CD4-positive, alpha-beta memory T cell (primary cell): ENCODE data around the gene SULT1A2. TPM values are rescaled to one million over a fixed set of nuclear protein-coding genes. Genes with fewer than 3 reads are reported as not detected.
A peak's percentile ranks its signal among the peaks of the same experiment; 100 is the strongest.

Experiments
- CTCF ChIA-PET: fragments of 350-600 bp; sonication (Branson Sonifier 250); formaldehyde crosslinking; loops from one replicate; lab custom pipeline; 2021; ENCODE audit warnings: inconsistent platforms; ENCODE audit not compliant: partially characterized antibody; lab: Charles Lee
- POLR2A ChIA-PET: fragments of 350-600 bp; sonication (Branson Sonifier 250); formaldehyde crosslinking; loops from one replicate; lab custom pipeline; 2021; ENCODE audit not compliant: partially characterized antibody; lab: Charles Lee
- DNase-seq, 5 donors: peaks; one replicate each; pipeline versions ENCODE4 v3.0.0 to v3.0.0-alpha.2; 2020 to 2022; ENCODE audit warnings: mixed read lengths in 1 of 5
- H3K27ac ChIP-seq: one replicate; pipeline ENCODE4 v1.7.0; 2013; ENCODE audit warnings: low read depth, low read length
- H3K27me3 ChIP-seq: 2 replicates; pipeline ENCODE4 v1.7.0; 2013; ENCODE audit warnings: mild to moderate bottlenecking, low read length, moderate library complexity; ENCODE audit not compliant: insufficient read depth
- H3K36me3 ChIP-seq: 2 replicates; pipeline ENCODE4 v1.7.0; 2013; ENCODE audit warnings: mild to moderate bottlenecking, low read length, moderate library complexity; ENCODE audit not compliant: insufficient read depth
- H3K4me1 ChIP-seq: 2 replicates; pipeline ENCODE4 v1.7.0; 2013; ENCODE audit warnings: mild to moderate bottlenecking, low read length, moderate library complexity; ENCODE audit not compliant: insufficient read depth
- H3K4me3 ChIP-seq, 2 donors: one replicate each; pipeline ENCODE4 v1.7.0; 2013; ENCODE audit warnings: low read length in 2 of 2, mild to moderate bottlenecking in 1 of 2
- H3K9me3 ChIP-seq, 2 donors: one replicate each; pipeline ENCODE4 v1.7.0; 2013; ENCODE audit warnings: low read length in 2 of 2, control low read depth in 1 of 2; ENCODE audit not compliant: control insufficient read depth in 1 of 2
- H3K27ac Mint-ChIP-seq, 7 donors: one replicate each; pipeline ENCODE4 v1.8.0; 2020 to 2021; ENCODE audit warnings: mixed read lengths in 7 of 7, mild to moderate bottlenecking in 6 of 7, inconsistent platforms in 3 of 7, moderate library complexity in 3 of 7
- H3K27me3 Mint-ChIP-seq, 2 donors: one replicate each; pipeline ENCODE4 v1.8.0; 2020 to 2021; ENCODE audit warnings: mixed read lengths in 2 of 2
- H3K36me3 Mint-ChIP-seq, 2 donors: one replicate each; pipeline ENCODE4 v1.8.0; 2020 to 2021; ENCODE audit warnings: mixed read lengths in 2 of 2, inconsistent platforms in 1 of 2, mild to moderate bottlenecking in 1 of 2
- H3K4me1 Mint-ChIP-seq, 4 donors: one replicate each; pipeline ENCODE4 v1.8.0; 2020 to 2021; ENCODE audit warnings: mixed read lengths in 4 of 4, mild to moderate bottlenecking in 1 of 4
- H3K4me3 Mint-ChIP-seq, 8 donors: one replicate each; pipeline ENCODE4 v1.8.0; 2020 to 2021; ENCODE audit warnings: mixed read lengths in 8 of 8, mild to moderate bottlenecking in 7 of 8, moderate library complexity in 6 of 8, inconsistent platforms in 3 of 8
- H3K9me3 Mint-ChIP-seq, 8 donors: one replicate each; pipeline ENCODE4 v1.8.0; 2020 to 2021; ENCODE audit warnings: mixed read lengths in 8 of 8, mild to moderate bottlenecking in 5 of 8, inconsistent platforms in 3 of 8, moderate library complexity in 1 of 8
- intact Hi-C: fragments of 100-400 bp; cut with micrococcal nuclease; formaldehyde crosslinking; loops from one replicate; pipeline ENCODE4 v1.15.1; 2023
- polyA plus RNA-seq, 2 donors: library from polyadenylated mRNA; unstranded; fragments of 300-500 nt; fragmentation: Illumina TruSeq; gene quantifications; one replicate each; pipeline ENCODE4 v1.2.3, GENCODE V29; 2021
- total RNA-seq, 2 experiments: library from RNA; stranded (reverse); gene quantifications; one replicate each; pipeline ENCODE4 v1.2.3, GENCODE V29; 2021

Gene SULT1A2
- total and polyA plus RNA-seq, 4 experiments from 2014 or later: 0.18 to 0.49 (median 0.22) TPM

DNA sequence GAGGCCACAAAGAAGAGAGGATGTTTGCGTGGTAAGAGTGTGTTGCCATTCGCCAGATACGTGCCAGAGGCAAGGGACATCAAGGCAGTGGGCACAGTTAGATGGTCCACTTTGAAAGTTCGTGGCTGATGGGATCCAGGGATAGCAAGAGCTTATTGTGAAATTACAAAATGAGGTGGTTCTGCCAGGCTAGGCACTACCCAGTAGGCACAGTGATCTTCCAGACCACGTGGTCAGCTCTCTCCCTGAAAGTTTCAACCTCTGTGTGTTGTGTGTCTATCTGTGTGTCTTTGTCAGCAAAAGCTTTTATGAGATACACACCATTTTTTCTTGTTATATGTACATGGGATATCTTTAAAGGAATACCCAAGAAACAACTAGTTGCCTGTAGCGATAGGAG, 33.6 kb downstream of the SULT1A2 start:
- H3K9me3 ChIP-seq: peaks cover 0 to 3% of the 10 kb centered on the region in 2 donors
- no peaks in the 10 kb centered on the region for H3K27me3 ChIP-seq
- Mint-ChIP-seq H3K4me1 (peaks cover 19 to 44% (median 26%) of the 10 kb centered on the region in 4 donors), H3K9me3 (peaks cover 0 to 9% (median 4%) of the 10 kb centered on the region in 8 donors), H3K36me3 (peaks cover 39 to 48% of the 10 kb centered on the region in 2 donors), H3K27ac (peak overlapping the region in 2 of 7 donors; percentile 68 to 85), H3K4me3 (no peak overlapping the region), H3K27me3 (no peaks in the 10 kb centered on the region)
- ChIA-PET CTCF (no interaction called here), POLR2A (no interaction called here)
- no peaks in the 10 kb centered on the region for H3K4me1 ChIP-seq
- intact Hi-C loops: loop anchor here (5.0 kb wide), 1 partner anchor 41 kb away; no protein-coding TSS in a partner anchor
- no peak for DNase-seq
- peaks cover 11% of the 10 kb centered on the region for H3K36me3 ChIP-seq
- H3K4me3 ChIP-seq: no peak overlapping the region
- H3K27ac ChIP-seq: no peak overlapping the region

DNA sequence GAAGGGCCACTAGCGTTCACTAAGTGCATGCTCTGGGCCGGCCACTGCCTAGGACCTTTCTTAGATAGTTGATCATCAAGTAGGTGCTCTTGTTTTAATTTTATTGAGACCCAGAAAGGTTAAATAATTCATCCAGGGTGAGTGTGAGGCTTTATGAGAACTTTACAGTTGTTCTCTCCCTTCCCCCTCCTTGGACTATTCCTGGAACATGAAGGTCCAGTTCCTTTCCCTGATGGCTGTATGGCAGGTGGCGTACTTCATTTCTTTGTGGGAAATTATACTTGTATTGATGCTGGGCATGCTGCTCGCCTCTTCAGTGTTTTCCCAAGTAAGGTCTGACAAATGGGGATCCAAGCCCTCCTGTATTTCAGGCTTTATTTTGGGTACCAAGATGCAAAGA, 34.7 kb downstream of the SULT1A2 start:
- H3K4me1 ChIP-seq: no peaks in the 10 kb centered on the region
- H3K27ac ChIP-seq: no peak overlapping the region
- CTCF ChIA-PET: no interaction called here
- peaks cover 0 to under 1% of the 10 kb centered on the region in 2 donors for H3K9me3 ChIP-seq
- H3K4me1 Mint-ChIP-seq: peaks cover 16 to 44% (median 25%) of the 10 kb centered on the region in 4 donors
- H3K27ac Mint-ChIP-seq: no peak overlapping the region
- no peaks in the 10 kb centered on the region for H3K27me3 ChIP-seq
- POLR2A ChIA-PET: no interaction called here
- peaks cover 0 to 7% (median 2%) of the 10 kb centered on the region in 8 donors for H3K9me3 Mint-ChIP-seq
- no peak overlapping the region for H3K4me3 ChIP-seq
- no peaks in the 10 kb centered on the region for H3K27me3 Mint-ChIP-seq
- H3K4me3 Mint-ChIP-seq: no peak overlapping the region
- peaks cover 16% of the 10 kb centered on the region for H3K36me3 ChIP-seq
- H3K36me3 Mint-ChIP-seq: peaks cover 40 to 47% of the 10 kb centered on the region in 2 donors
- DNase-seq: no peak
- intact Hi-C loops: loop anchor here (5.0 kb wide), 1 partner anchor 40 kb away; no protein-coding TSS in a partner anchor

DNA sequence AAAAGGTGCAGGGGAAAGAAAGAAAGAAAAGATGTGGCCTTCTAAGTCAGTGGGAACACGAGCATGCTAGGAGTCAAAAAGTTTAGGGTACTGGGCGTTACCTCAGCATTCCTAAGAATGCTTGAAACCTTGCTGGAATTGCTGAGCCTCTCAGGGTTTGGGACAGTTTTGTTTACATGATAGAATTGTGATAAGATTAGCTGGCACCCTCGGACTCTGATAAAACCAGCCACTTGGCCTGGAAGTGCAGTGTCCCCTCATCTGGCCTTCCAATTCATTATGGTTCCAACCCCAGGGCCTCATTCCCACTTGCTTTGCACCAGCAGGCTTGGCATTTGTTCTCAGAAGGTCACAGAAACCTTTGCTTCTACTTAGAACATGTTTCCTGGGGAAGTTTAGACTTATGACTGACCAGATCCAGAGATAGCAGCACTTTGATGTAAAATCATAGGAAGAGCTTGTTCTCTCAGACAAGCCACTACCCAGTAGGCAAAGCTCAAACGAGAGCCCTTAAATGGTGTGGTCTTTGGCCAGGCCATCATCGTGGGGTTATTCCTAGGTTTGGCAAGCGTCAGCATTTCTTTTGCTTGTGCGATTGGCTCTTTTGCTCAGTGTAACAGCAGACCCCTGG, 35.2 kb downstream of the SULT1A2 start:
- Histone ChIP-seq H3K4me1 (peaks cover 5% of the 10 kb centered on the region), H3K9me3 (no peaks in the 10 kb centered on the region), H3K36me3 (peaks cover 21% of the 10 kb centered on the region), H3K4me3 (no peak overlapping the region), H3K27ac (no peak overlapping the region), H3K27me3 (no peaks in the 10 kb centered on the region)
- peaks cover 18 to 49% (median 26%) of the 10 kb centered on the region in 4 donors for H3K4me1 Mint-ChIP-seq
- H3K27me3 Mint-ChIP-seq: no peaks in the 10 kb centered on the region
- peaks cover 0 to 7% (median 2%) of the 10 kb centered on the region in 8 donors for H3K9me3 Mint-ChIP-seq
- peak overlapping the region in 3 of 7 donors; percentile 17 to 53 (median 22) for H3K27ac Mint-ChIP-seq
- intact Hi-C loops: loop anchor here (5.0 kb wide), 1 partner anchor 39 kb away; no protein-coding TSS in a partner anchor
- ChIA-PET CTCF (no interaction called here), POLR2A (no interaction called here)
- H3K4me3 Mint-ChIP-seq: no peak overlapping the region
- H3K36me3 Mint-ChIP-seq: peaks cover 43 to 49% of the 10 kb centered on the region in 2 donors
- DNase-seq: no peak

DNA sequence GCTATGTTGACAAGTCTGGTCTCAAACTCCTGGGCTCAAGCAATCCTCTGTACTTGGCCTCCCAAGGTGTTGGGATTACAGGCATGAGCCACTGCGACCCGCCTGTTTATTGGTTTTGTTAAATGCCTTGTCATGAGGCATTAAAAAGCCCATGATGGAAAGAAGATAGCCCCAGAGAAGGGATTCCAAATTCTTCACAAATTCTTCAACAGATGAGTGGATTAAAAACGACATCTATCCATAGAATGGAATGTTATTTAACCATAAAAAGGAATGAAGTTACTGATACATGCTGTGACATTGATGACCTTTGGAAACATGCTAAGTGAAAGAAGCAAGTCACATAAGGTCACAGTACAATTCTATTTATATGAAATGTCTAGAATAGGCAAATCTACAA, 38.4 kb downstream of the SULT1A2 start:
- no peak for DNase-seq
- Histone ChIP-seq H3K27me3 (no peaks in the 10 kb centered on the region), H3K4me1 (peaks cover 23% of the 10 kb centered on the region), H3K9me3 (no peaks in the 10 kb centered on the region), H3K36me3 (peaks cover 20% of the 10 kb centered on the region), H3K4me3 (no peak overlapping the region), H3K27ac (no peak overlapping the region)
- Mint-ChIP-seq H3K27ac (no peak overlapping the region), H3K27me3 (no peaks in the 10 kb centered on the region), H3K36me3 (peaks cover 30 to 41% of the 10 kb centered on the region in 2 donors), H3K4me1 (peaks cover 27 to 61% (median 37%) of the 10 kb centered on the region in 4 donors), H3K9me3 (no peaks in the 10 kb centered on the region), H3K4me3 (no peak overlapping the region)
- intact Hi-C loops: no loop called here
- ChIA-PET CTCF (no interaction called here), POLR2A (no interaction called here)

DNA sequence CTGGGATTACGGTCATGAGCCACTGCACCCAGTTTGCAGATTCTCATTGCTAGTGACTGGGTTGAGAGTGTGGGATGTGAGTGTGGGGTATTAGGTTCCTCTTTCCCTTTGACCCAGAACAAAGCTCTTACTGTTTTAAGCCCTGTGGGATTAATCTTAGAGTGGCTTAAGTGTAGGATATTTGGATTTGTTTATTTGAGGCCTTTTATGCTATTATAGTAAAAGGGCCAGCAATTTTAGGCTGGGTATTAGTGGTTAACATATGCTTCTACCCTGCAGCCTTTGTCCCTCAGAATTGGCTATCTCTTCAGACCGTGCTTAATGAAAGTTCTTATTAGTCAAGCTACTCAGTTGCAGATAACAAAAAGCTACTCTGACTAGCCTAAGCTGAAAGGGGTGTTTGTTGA, 39.9 kb downstream of the SULT1A2 start:
- H3K4me3 Mint-ChIP-seq: peak overlapping the region in 2 of 8 donors; percentile 29 to 31
- Histone ChIP-seq H3K36me3 (peaks cover 20% of the 10 kb centered on the region), H3K4me3 (no peak overlapping the region), H3K9me3 (no peaks in the 10 kb centered on the region), H3K27ac (no peak overlapping the region), H3K4me1 (peaks cover 30% of the 10 kb centered on the region), H3K27me3 (no peaks in the 10 kb centered on the region)
- ChIA-PET POLR2A (interaction anchor here (4.1 to 4.2 kb wide), 2 partner anchors 23 to 64 kb away, joined by 45 to 59 read pairs; partner anchors contain the start of genes APOBR and CLN3), CTCF (interaction anchor here (0.7 to 1.2 kb wide), 2 partner anchors 11 to 66 kb away, joined by 3 read pairs; no protein-coding TSS in a partner anchor)
- peaks cover 24 to 37% of the 10 kb centered on the region in 2 donors for H3K36me3 Mint-ChIP-seq
- no peaks in the 10 kb centered on the region for H3K9me3 Mint-ChIP-seq
- intact Hi-C loops: no loop called here
- H3K27me3 Mint-ChIP-seq: no peaks in the 10 kb centered on the region
- peaks cover 23 to 58% (median 32%) of the 10 kb centered on the region in 4 donors for H3K4me1 Mint-ChIP-seq
- DNase-seq: no peak
- H3K27ac Mint-ChIP-seq: no peak overlapping the region

DNA sequence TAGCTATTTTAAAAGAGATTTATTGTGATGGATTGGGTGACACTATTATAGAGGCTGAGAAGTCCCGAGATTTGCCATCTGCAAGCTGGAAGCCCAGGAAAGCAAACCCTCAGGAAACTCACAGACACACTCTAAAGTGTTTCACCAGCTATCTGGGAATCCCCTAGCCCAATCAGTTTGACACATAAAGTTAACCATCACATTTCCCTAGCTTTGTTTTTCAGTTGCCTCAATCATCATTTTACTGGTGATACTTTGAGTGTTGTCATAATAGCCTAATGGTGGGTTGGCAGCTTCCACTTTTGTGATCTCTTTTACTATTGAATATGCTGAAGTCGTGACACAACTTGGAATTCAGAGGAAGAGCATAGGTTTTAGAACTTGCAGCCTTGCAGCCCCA, 41.3 kb downstream of the SULT1A2 start:
- Mint-ChIP-seq H3K27me3 (no peaks in the 10 kb centered on the region), H3K27ac (peak overlapping the region in 4 of 7 donors; percentile 6 to 60 (median 54)), H3K36me3 (peaks cover 20 to 34% of the 10 kb centered on the region in 2 donors), H3K4me1 (peaks cover 21 to 50% (median 31%) of the 10 kb centered on the region in 4 donors), H3K9me3 (no peaks in the 10 kb centered on the region), H3K4me3 (peak overlapping the region in 4 of 8 donors; percentile 36 to 69 (median 55))
- Histone ChIP-seq H3K27ac (no peak overlapping the region), H3K4me3 (no peak overlapping the region), H3K4me1 (peaks cover 30% of the 10 kb centered on the region), H3K9me3 (no peaks in the 10 kb centered on the region), H3K36me3 (peaks cover 20% of the 10 kb centered on the region), H3K27me3 (no peaks in the 10 kb centered on the region)
- intact Hi-C loops: no loop called here
- CTCF ChIA-PET: interaction anchor here (0.9 to 1.5 kb wide), 4 partner anchors 11 to 61 kb away, joined by 3 to 7 read pairs (median 3); no protein-coding TSS in a partner anchor
- no peak for DNase-seq
- POLR2A ChIA-PET: interaction anchor here (0.5 to 4.2 kb wide), 3 partner anchors 21 to 389 kb away, joined by 5 to 59 read pairs (median 45); partner anchors contain the start of genes APOBR and CLN3
